HepG2 (cell line): Measurements from ENCODE around the gene ETV2. TPM values are rescaled to one million over a fixed set of nuclear protein-coding genes. Genes with fewer than 3 reads are reported as not detected.

Experiments
- ADNP ChIP-seq: sonication (generic); formaldehyde crosslinking; IDR thresholded peaks from 2 replicates; pipeline ENCODE4 v1.4.0; 2020; ENCODE audit warnings: missing genetic modification reagents
- GATAD2A ChIP-seq: IDR thresholded peaks from 2 replicates; pipeline ENCODE4 v1.6.1; 2016
- HINFP ChIP-seq: sonication (generic); formaldehyde crosslinking; IDR thresholded peaks from 2 replicates; pipeline ENCODE4 v1.4.0; 2020; ENCODE audit warnings: low read depth, mild to moderate bottlenecking, missing genetic modification reagents
- HOXD1 ChIP-seq: sonication (generic); formaldehyde crosslinking; IDR thresholded peaks from 2 replicates; pipeline ENCODE4 v1.5.0; 2020; ENCODE audit warnings: missing genetic modification reagents
- KAT8 ChIP-seq: IDR thresholded peaks from 2 replicates; pipeline ENCODE4 v1.6.1; 2016; ENCODE audit warnings: missing genetic modification reagents, missing compliant biosample characterization
- PRPF4 ChIP-seq: fragments of 200-400 bp; formaldehyde crosslinking; IDR thresholded peaks from 2 replicates; pipeline ENCODE4 v1.6.1; 2016; ENCODE audit warnings: low read length, low read depth; ENCODE audit not compliant: poor library complexity, severe bottlenecking
- RBFOX2 ChIP-seq: fragments of 200-400 bp; formaldehyde crosslinking; IDR thresholded peaks from 2 replicates; pipeline ENCODE4 v1.6.1; 2017; ENCODE audit warnings: low read depth, mild to moderate bottlenecking, low read length
- SNAPC5 ChIP-seq: sonication (generic); formaldehyde crosslinking; IDR thresholded peaks from 2 replicates; pipeline ENCODE4 v1.8.1; 2023; ENCODE audit warnings: mild to moderate bottlenecking, missing genetic modification reagents, borderline replicate concordance
- SRF ChIP-seq: IDR thresholded peaks from 2 replicates; pipeline ENCODE4 v1.6.1; 2011; ENCODE audit warnings: mild to moderate bottlenecking, low read depth, low read length, moderate library complexity
- TOE1 ChIP-seq: sonication (generic); formaldehyde crosslinking; IDR thresholded peaks from 2 replicates; pipeline ENCODE4 v1.4.0; 2020; ENCODE audit warnings: mild to moderate bottlenecking, missing genetic modification reagents
- TP53 ChIP-seq: sonication (generic); formaldehyde crosslinking; conservative IDR thresholded peaks from 2 replicates; pipeline ENCODE4 v1.4.0; 2020; ENCODE audit warnings: missing genetic modification reagents
- ZBTB21 ChIP-seq: sonication (generic); formaldehyde crosslinking; IDR thresholded peaks from 2 replicates; pipeline ENCODE4 v1.4.0; 2020; ENCODE audit warnings: missing genetic modification reagents
- ZBTB7B ChIP-seq: sonication (generic); formaldehyde crosslinking; IDR thresholded peaks from 2 replicates; pipeline ENCODE4 v1.4.0; 2020; ENCODE audit warnings: missing genetic modification reagents
- ZNF33A ChIP-seq: sonication (generic); formaldehyde crosslinking; IDR thresholded peaks from 2 replicates; pipeline ENCODE4 v1.5.1; 2020; ENCODE audit warnings: missing genetic modification reagents, mild to moderate bottlenecking, moderate library complexity, borderline replicate concordance
- ZNF34 ChIP-seq: sonication (generic); formaldehyde crosslinking; IDR thresholded peaks from 2 replicates; pipeline ENCODE4 v1.4.0; 2020; ENCODE audit warnings: mild to moderate bottlenecking, missing genetic modification reagents, borderline replicate concordance
- ZNF761 ChIP-seq: sonication (generic); formaldehyde crosslinking; conservative IDR thresholded peaks from 2 replicates; pipeline ENCODE4 v1.4.0; 2020; ENCODE audit warnings: mild to moderate bottlenecking, missing genetic modification reagents
- polyA plus RNA-seq, 8 experiments: library from polyadenylated mRNA; depleted of rRNA in 3 of 8; stranded (reverse) in 7 of 8; unstranded in 1 of 8; fragments of >200 nt; fragmentation: Illumina TruSeq in 4 of 8; extraction: Trizol in 4 of 8; gene quantifications; 2 replicates each; pipeline versions ENCODE4 v1.2.1 to v1.2.3, GENCODE V29; 2011 to 2016; ENCODE audit warnings: low read depth in 4 of 8, missing spikeins in 1 of 8, mixed read lengths in 1 of 8; ENCODE audit not compliant: insufficient read depth in 1 of 8
- total RNA-seq, 5 experiments: library from RNA; depleted of rRNA; stranded (reverse); fragments of >200 nt; fragmentation: Illumina TruSeq; extraction: Trizol; gene quantifications; 2 replicates each; pipeline ENCODE4 v1.2.3, GENCODE V29; 2016; ENCODE audit warnings: low read depth in 1 of 5
- TF ChIP-seq, protein P1 (sequence below): sonication (generic); formaldehyde crosslinking; IDR thresholded peaks from 2 replicates; pipeline ENCODE4 v1.9.0; 2022; ENCODE audit warnings: missing genetic modification reagents, mild to moderate bottlenecking, borderline replicate concordance
- TF ChIP-seq, protein P2 (sequence below): sonication (generic); formaldehyde crosslinking; IDR thresholded peaks from 2 replicates; pipeline ENCODE4 v1.5.1; 2020; ENCODE audit warnings: mild to moderate bottlenecking, missing genetic modification reagents, borderline replicate concordance
- TF ChIP-seq, protein P3 (sequence below): sonication (generic); formaldehyde crosslinking; IDR thresholded peaks from 2 replicates; pipeline ENCODE4 v1.4.0; 2020; ENCODE audit warnings: missing genetic modification reagents
- TF ChIP-seq, protein P4 (sequence below): sonication (generic); formaldehyde crosslinking; IDR thresholded peaks from 2 replicates; pipeline ENCODE4 v1.4.0; 2020; ENCODE audit warnings: missing genetic modification reagents
- TF ChIP-seq, protein P5 (sequence below): sonication (generic); formaldehyde crosslinking; IDR thresholded peaks from 2 replicates; pipeline ENCODE4 v1.4.0; 2020; ENCODE audit warnings: missing genetic modification reagents

The ETV2 gene
- total and polyA plus RNA-seq, 2 of the 13 experiments (the other 11 are each of a cell fraction or from before 2014, with no cell fraction given): 0.07 to 0.20 TPM

GRCh38 chr19:35628565-35629331 is 12.8 kb upstream of the ETV2 start, which contains the start of gene RBM42 (continued):
- TF ChIP-seq, protein P1, sequence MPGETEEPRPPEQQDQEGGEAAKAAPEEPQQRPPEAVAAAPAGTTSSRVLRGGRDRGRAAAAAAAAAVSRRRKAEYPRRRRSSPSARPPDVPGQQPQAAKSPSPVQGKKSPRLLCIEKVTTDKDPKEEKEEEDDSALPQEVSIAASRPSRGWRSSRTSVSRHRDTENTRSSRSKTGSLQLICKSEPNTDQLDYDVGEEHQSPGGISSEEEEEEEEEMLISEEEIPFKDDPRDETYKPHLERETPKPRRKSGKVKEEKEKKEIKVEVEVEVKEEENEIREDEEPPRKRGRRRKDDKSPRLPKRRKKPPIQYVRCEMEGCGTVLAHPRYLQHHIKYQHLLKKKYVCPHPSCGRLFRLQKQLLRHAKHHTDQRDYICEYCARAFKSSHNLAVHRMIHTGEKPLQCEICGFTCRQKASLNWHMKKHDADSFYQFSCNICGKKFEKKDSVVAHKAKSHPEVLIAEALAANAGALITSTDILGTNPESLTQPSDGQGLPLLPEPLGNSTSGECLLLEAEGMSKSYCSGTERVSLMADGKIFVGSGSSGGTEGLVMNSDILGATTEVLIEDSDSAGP (CRISPR knock-in tag): peak; percentile 79; the same call in 1 of the 2 replicates
- TF ChIP-seq RBFOX2: peak; percentile 84
- no peak for TF ChIP-seq SNAPC5
- TF ChIP-seq, protein P2, sequence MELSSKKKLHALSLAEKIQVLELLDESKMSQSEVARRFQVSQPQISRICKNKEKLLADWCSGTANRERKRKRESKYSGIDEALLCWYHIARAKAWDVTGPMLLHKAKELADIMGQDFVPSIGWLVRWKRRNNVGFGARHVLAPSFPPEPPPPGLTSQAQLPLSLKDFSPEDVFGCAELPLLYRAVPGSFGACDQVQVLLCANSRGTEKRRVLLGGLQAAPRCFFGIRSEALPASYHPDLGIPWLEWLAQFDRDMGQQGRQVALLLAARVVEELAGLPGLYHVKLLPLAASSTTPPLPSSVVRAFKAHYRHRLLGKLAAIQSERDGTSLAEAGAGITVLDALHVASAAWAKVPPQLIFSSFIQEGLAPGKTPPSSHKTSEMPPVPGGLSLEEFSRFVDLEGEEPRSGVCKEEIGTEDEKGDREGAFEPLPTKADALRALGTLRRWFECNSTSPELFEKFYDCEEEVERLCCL (CRISPR knock-in tag): no peak
- peak; percentile 86; the same call in 1 of the 2 replicates for TF ChIP-seq HINFP (CRISPR knock-in tag)
- TF ChIP-seq, protein P3, sequence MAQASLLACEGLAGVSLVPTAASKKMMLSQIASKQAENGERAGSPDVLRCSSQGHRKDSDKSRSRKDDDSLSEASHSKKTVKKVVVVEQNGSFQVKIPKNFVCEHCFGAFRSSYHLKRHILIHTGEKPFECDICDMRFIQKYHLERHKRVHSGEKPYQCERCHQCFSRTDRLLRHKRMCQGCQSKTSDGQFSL (CRISPR knock-in tag): peak; percentile 68; the same call in 1 of the 2 replicates
- TF ChIP-seq TOE1 (CRISPR knock-in tag): no peak
- TF ChIP-seq GATAD2A (CRISPR knock-in tag): peak; percentile 56
- no peak for TF ChIP-seq ZNF33A (CRISPR knock-in tag)
- peak; percentile 99 for TF ChIP-seq KAT8 (CRISPR knock-in tag)
- TF ChIP-seq ZBTB21 (CRISPR knock-in tag): peak; percentile 97
- TF ChIP-seq, protein P4, sequence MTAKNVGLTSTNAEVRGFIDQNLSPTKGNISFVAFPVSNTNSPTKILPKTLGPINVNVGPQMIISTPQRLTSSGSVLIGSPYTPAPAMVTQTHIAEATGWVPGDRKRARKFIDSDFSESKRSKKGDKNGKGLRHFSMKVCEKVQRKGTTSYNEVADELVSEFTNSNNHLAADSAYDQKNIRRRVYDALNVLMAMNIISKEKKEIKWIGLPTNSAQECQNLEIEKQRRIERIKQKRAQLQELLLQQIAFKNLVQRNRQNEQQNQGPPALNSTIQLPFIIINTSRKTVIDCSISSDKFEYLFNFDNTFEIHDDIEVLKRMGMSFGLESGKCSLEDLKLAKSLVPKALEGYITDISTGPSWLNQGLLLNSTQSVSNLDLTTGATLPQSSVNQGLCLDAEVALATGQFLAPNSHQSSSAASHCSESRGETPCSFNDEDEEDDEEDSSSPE: peak; percentile 80
- TF ChIP-seq, protein P5, sequence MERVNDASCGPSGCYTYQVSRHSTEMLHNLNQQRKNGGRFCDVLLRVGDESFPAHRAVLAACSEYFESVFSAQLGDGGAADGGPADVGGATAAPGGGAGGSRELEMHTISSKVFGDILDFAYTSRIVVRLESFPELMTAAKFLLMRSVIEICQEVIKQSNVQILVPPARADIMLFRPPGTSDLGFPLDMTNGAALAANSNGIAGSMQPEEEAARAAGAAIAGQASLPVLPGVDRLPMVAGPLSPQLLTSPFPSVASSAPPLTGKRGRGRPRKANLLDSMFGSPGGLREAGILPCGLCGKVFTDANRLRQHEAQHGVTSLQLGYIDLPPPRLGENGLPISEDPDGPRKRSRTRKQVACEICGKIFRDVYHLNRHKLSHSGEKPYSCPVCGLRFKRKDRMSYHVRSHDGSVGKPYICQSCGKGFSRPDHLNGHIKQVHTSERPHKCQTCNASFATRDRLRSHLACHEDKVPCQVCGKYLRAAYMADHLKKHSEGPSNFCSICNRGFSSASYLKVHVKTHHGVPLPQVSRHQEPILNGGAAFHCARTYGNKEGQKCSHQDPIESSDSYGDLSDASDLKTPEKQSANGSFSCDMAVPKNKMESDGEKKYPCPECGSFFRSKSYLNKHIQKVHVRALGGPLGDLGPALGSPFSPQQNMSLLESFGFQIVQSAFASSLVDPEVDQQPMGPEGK: peak; percentile 75
- no peak for TF ChIP-seq ADNP
- peak; percentile 22; the same call in 1 of the 2 replicates for TF ChIP-seq HOXD1 (CRISPR knock-in tag)
- no peak for TF ChIP-seq ZNF34 (CRISPR knock-in tag)
- peak; percentile 91 for TF ChIP-seq SRF
- TF ChIP-seq TP53 (CRISPR knock-in tag): peak; percentile 74; the same call in 1 of the 2 replicates
- no peak for TF ChIP-seq PRPF4
- TF ChIP-seq ZBTB7B (CRISPR knock-in tag): peak; percentile 97
- 0 out of 2 replicates have a peak, but pooled peaks have one; percentile 42 for TF ChIP-seq ZNF761 (CRISPR knock-in tag)
